ENCODE data around the gene SLC6A17.

- TF ChIP-seq POLR2AphosphoS5 (IDR thresholded peaks at IDR 0.05; ENCODE audit: low read depth) (no peak), REST (IDR thresholded peaks at IDR 0.05; ENCODE audit: insufficient replicate concordance, low read depth) (no peak)
These were observed 35.5 kb upstream of the SLC6A17 start for GRCh38 chr1:110114784-110115183.
